CD4-positive, CD25-positive, alpha-beta regulatory T cell (primary cell): ENCODE measurements around the gene CHD1L. TPM values are rescaled to one million over a fixed set of nuclear protein-coding genes. Genes with fewer than 3 reads are reported as not detected.

Experiments
- polyA plus RNA-seq, 4 donors: library from polyadenylated mRNA; unstranded; fragments of 300-500 nt; fragmentation: Illumina TruSeq; gene quantifications; one replicate each; pipeline ENCODE4 v1.2.3, GENCODE V29; 2021
- total RNA-seq: library from RNA; stranded (reverse); gene quantifications from one replicate; pipeline ENCODE4 v1.2.3, GENCODE V29; 2022

The CHD1L gene
- total and polyA plus RNA-seq, 5 donors from 2014 or later: 11.9 to 25.3 (median 17.8) TPM

Other genes starting within 250 kb of the CHD1L start
- 10.4 TPM for gene PRKAB2, start 70.2 kb upstream of the CHD1L start, total RNA-seq
- gene PRKAB2, start 70.2 kb upstream of the CHD1L start, polyA plus RNA-seq: 1 to 10 TPM; 2.4 to 6.4 (median 3.1) TPM
- gene FMO5, start 17.3 kb upstream of the CHD1L start, total RNA-seq: 1.9 TPM
- 1 to 10 TPM in 1 of 4 donors, under 1 TPM in 3; 0.28 to 1.9 (median 0.90) TPM for gene FMO5, start 17.3 kb upstream of the CHD1L start, polyA plus RNA-seq